Vagina (tissue), 2 donors: ENCODE measurements around the gene TANC2.

Source experiments
- CTCF ChIP-seq, 3 experiments: fragments of 450-650 bp in 2 of 3; fragments of 200-600 bp in 1 of 3; sonication (generic) in 1 of 3; IDR thresholded peaks; one replicate each; pipeline ENCODE4 v1.5.1; 2017 to 2019; ENCODE audit warnings: antibody characterized with exemption in 3 of 3, mild to moderate bottlenecking in 2 of 3, moderate library complexity in 2 of 3
- POLR2A ChIP-seq, 2 donors: fragments of 450-650 bp; IDR thresholded peaks; one replicate each; pipeline ENCODE4 v1.6.1; 2017; ENCODE audit warnings: antibody characterized with exemption in 2 of 2, mild to moderate bottlenecking in 2 of 2, moderate library complexity in 2 of 2
- POLR2AphosphoS5 ChIP-seq, 2 donors: sonication (generic); formaldehyde crosslinking; IDR thresholded peaks; one replicate each; pipeline ENCODE4 v1.9.0; 2017; ENCODE audit warnings: antibody characterized with exemption in 2 of 2, mild to moderate bottlenecking in 2 of 2, low read depth in 1 of 2; ENCODE audit not compliant: insufficient read depth in 1 of 2

- TF ChIP-seq CTCF (IDR thresholded peaks at IDR 0.05) (no peak), POLR2AphosphoS5 (IDR thresholded peaks at IDR 0.05; ENCODE audit: insufficient read depth in 1 of 2, low read depth in 1 of 2) (no peak), POLR2A (IDR thresholded peaks at IDR 0.05) (no peak)
Measured at GRCh38 chr17:63002625-63003024, 36.6 kb downstream of the TANC2 start.
